Spinal cord (tissue), 10 donors: Measurements from ENCODE around the gene PLOD3. TPM values are rescaled to one million over a fixed set of nuclear protein-coding genes. Genes with fewer than 3 reads are reported as not detected.

Source experiments
- DNase-seq, 6 donors: peaks; one replicate each; pipeline versions ENCODE4 v3.0.0 to v3.0.0-alpha.2; 2013 to 2015; ENCODE audit warnings: low spot score in 6 of 6, low read depth in 4 of 6
- H3K27ac ChIP-seq: one replicate; pipeline ENCODE4 v1.5.1; 2013; ENCODE audit warnings: low read depth, low read length, control low read depth
- H3K27me3 ChIP-seq: one replicate; pipeline ENCODE4 v1.6.1; 2013; ENCODE audit warnings: low read length; ENCODE audit not compliant: control insufficient read depth, insufficient read depth
- H3K36me3 ChIP-seq: one replicate; pipeline ENCODE4 v1.6.1; 2013; ENCODE audit warnings: low read length; ENCODE audit not compliant: control insufficient read depth, insufficient read depth
- H3K4me1 ChIP-seq: one replicate; pipeline ENCODE4 v1.6.1; 2013; ENCODE audit warnings: low read length; ENCODE audit not compliant: control insufficient read depth, insufficient read depth
- H3K4me3 ChIP-seq: one replicate; pipeline ENCODE4 v1.5.1; 2013; ENCODE audit warnings: low read depth, low read length, control low read depth
- H3K9me3 ChIP-seq: one replicate; pipeline ENCODE4 v1.6.1; 2013; ENCODE audit warnings: low read length; ENCODE audit not compliant: control insufficient read depth, insufficient read depth
- WGBS: methylation state at CpG from one replicate; pipeline ENCODE4 v1.1.5; 2013; ENCODE audit warnings: missing lambda C conversion rate; ENCODE audit not compliant: insufficient coverage; 5-methylcytosine and 5-hydroxymethylcytosine counted together
- polyA plus RNA-seq, 2 donors: library from polyadenylated mRNA; unstranded; fragments of 120-200 nt; gene quantifications; one replicate each; pipeline ENCODE4 v1.2.1, GENCODE V29; 2013; ENCODE audit not compliant: insufficient read length in 2 of 2
- small RNA-seq: library from RNA; depleted of rRNA; stranded (forward); fragments of <200 nt; gene quantifications from one replicate; pipeline ENCODE3, GENCODE V24; 2014; ENCODE audit warnings: low replicate concordance
- total RNA-seq, 2 donors: library from RNA; depleted of rRNA in 1 of 2; stranded (reverse); fragments of 120-200 nt in 1 of 2; fragments of >200 nt in 1 of 2; gene quantifications; one replicate each; pipeline versions ENCODE4 v1.2.3 to v1.2.4, GENCODE V29; 2013 to 2014
- donor health status: healthy.

The PLOD3 gene
- total and polyA plus RNA-seq, 4 donors, result 26.2 to 71.7 (median 48.5) TPM

GRCh38 chr7:101161692-101162471 lies 55.5 kb downstream of the PLOD3 start:
- 52% methylated on average over 9 of the region's 17 CpGs for WGBS
- no peak for DNase-seq
- Histone ChIP-seq H3K4me3 (no peak overlapping the region), H3K9me3 (no peaks in the 10 kb centered on the region), H3K27me3 (peaks cover 28% of the 10 kb centered on the region), H3K4me1 (peaks cover 41% of the 10 kb centered on the region), H3K36me3 (peaks cover 40% of the 10 kb centered on the region), H3K27ac (no peak overlapping the region)

GRCh38 chr7:101160910-101161309 lies 56.5 kb downstream of the PLOD3 start:
- Histone ChIP-seq H3K27me3 (peaks cover 20% of the 10 kb centered on the region), H3K27ac (no peak overlapping the region), H3K4me3 (no peak overlapping the region), H3K9me3 (no peaks in the 10 kb centered on the region), H3K4me1 (peaks cover 33% of the 10 kb centered on the region), H3K36me3 (peaks cover 42% of the 10 kb centered on the region)
- no peak for DNase-seq

- Histone ChIP-seq H3K4me1 (peaks cover 30% of the 10 kb centered on the region), H3K4me3 (no peak overlapping the region), H3K36me3 (peaks cover 42% of the 10 kb centered on the region), H3K27me3 (peaks cover 12% of the 10 kb centered on the region), H3K27ac (no peak overlapping the region), H3K9me3 (no peaks in the 10 kb centered on the region)
- 68% methylated on average over 21 of the region's 31 CpGs for WGBS
- no peak for DNase-seq
Observed at GRCh38 chr7:101159696-101160674, 57.4 kb downstream of the PLOD3 start.

GRCh38 chr7:101156866-101157589 lies 60.4 kb downstream of the PLOD3 start:
- Histone ChIP-seq H3K36me3 (peaks cover 40% of the 10 kb centered on the region), H3K27me3 (no peaks in the 10 kb centered on the region), H3K9me3 (no peaks in the 10 kb centered on the region), H3K4me1 (peaks cover 17% of the 10 kb centered on the region), H3K27ac (no peak overlapping the region), H3K4me3 (no peak overlapping the region)
- DNase-seq, result no peak
- 80% methylated on average over 10 of the region's 14 CpGs for WGBS

- peaks cover 40% of the 10 kb centered on the region for H3K36me3 ChIP-seq
- H3K4me3 ChIP-seq, result no peak overlapping the region
- WGBS, result 85% methylated on average over 4 of the region's 6 CpGs
- no peak overlapping the region for H3K27ac ChIP-seq
- H3K9me3 ChIP-seq, result no peaks in the 10 kb centered on the region
- DNase-seq, result no peak
- no peaks in the 10 kb centered on the region for H3K27me3 ChIP-seq
- H3K4me1 ChIP-seq, result peaks cover 17% of the 10 kb centered on the region
Observed at GRCh38 chr7:101156277-101156676, 61.1 kb downstream of the PLOD3 start.

Small RNAs within 50 kb of the gene (small RNA-seq; reads per million reads assigned to genes)
- not detected for gene MIR4653

Other genes with a start within 250 kb of the PLOD3 start
- gene MUC12, start 248.0 kb downstream of the PLOD3 start, total RNA-seq, result 1 to 10 TPM in 1 of 2 donors, under 1 TPM in 1; 0.59 to 1.4 TPM
- gene MUC12, start 248.0 kb downstream of the PLOD3 start, polyA plus RNA-seq, result 1 to 10 TPM; 1.9 to 2.2 TPM
- gene MUC17, start 197.5 kb downstream of the PLOD3 start, total RNA-seq, result not detected
- gene MUC17, start 197.5 kb downstream of the PLOD3 start, polyA plus RNA-seq, result not detected
- gene TRIM56, start 132.1 kb downstream of the PLOD3 start, total RNA-seq, result 10 to 100 TPM in 1 of 2 donors, 1 to 10 TPM in 1; 6.0 to 10.9 TPM
- 1 to 10 TPM; 5.6 to 7.0 TPM for gene TRIM56, start 132.1 kb downstream of the PLOD3 start, polyA plus RNA-seq
- gene SERPINE1, start 90.5 kb downstream of the PLOD3 start, total RNA-seq, result 1 to 10 TPM; 1.9 to 2.1 TPM
- 1 to 10 TPM; 1.9 to 4.8 TPM for gene SERPINE1, start 90.5 kb downstream of the PLOD3 start, polyA plus RNA-seq
- 10 to 100 TPM; 49.0 to 79.9 TPM for gene AP1S1, start 63.1 kb downstream of the PLOD3 start, total RNA-seq
- 10 to 100 TPM; 88.8 to 96.4 TPM for gene AP1S1, start 63.1 kb downstream of the PLOD3 start, polyA plus RNA-seq
- gene VGF, start 52.0 kb downstream of the PLOD3 start, total RNA-seq, result 10 to 100 TPM in 1 of 2 donors, 1 to 10 TPM in 1; 7.9 to 19.9 TPM
- 10 to 100 TPM; 58.2 to 70.2 TPM for gene VGF, start 52.0 kb downstream of the PLOD3 start, polyA plus RNA-seq
- under 1 TPM; 0.40 to 0.61 TPM for gene NAT16, start 37.3 kb downstream of the PLOD3 start, total RNA-seq
- 1 to 10 TPM; 6.9 to 7.5 TPM for gene NAT16, start 37.3 kb downstream of the PLOD3 start, polyA plus RNA-seq
- gene MOGAT3, start 16.5 kb downstream of the PLOD3 start, total RNA-seq, result not detected
- gene MOGAT3, start 16.5 kb downstream of the PLOD3 start, polyA plus RNA-seq, result under 1 TPM in 1 of 2 donors, not detected in 1; 0.12 TPM
- 10 to 100 TPM; 57.2 to 95.5 TPM for gene ZNHIT1, start 584 bp upstream of the PLOD3 start, total RNA-seq
- gene ZNHIT1, start 584 bp upstream of the PLOD3 start, polyA plus RNA-seq, result 10 to 100 TPM; 80.4 to 80.9 TPM
- gene CLDN15, start 20.2 kb upstream of the PLOD3 start, total RNA-seq, result 1 to 10 TPM; 3.3 to 8.3 TPM
- gene CLDN15, start 20.2 kb upstream of the PLOD3 start, polyA plus RNA-seq, result 10 to 100 TPM in 1 of 2 donors, 1 to 10 TPM in 1; 9.2 to 13.8 TPM
- gene FIS1, start 27.5 kb upstream of the PLOD3 start, total RNA-seq, result 100 to 1,000 TPM; 115 to 244 TPM
- 100 to 1,000 TPM; 211 to 232 TPM for gene FIS1, start 27.5 kb upstream of the PLOD3 start, polyA plus RNA-seq
- gene IFT22, start 104.2 kb upstream of the PLOD3 start, total RNA-seq, result 10 to 100 TPM; 36.1 to 66.0 TPM
- 10 to 100 TPM; 59.8 to 64.4 TPM for gene IFT22, start 104.2 kb upstream of the PLOD3 start, polyA plus RNA-seq
- gene COL26A1, start 145.3 kb upstream of the PLOD3 start, total RNA-seq, result 10 to 100 TPM; 15.4 to 17.4 TPM
- 10 to 100 TPM; 39.7 to 49.3 TPM for gene COL26A1, start 145.3 kb upstream of the PLOD3 start, polyA plus RNA-seq